Muscle of arm (tissue), 12 donors: Measurements from ENCODE around the gene HNRNPH3. TPM values are rescaled to one million over a fixed set of nuclear protein-coding genes. Genes with fewer than 3 reads are reported as not detected.
"Not testable (repeated sequence)": the region's sequence is repeated elsewhere in the genome, so short reads cannot be mapped to it uniquely, and the experiment has no call there.

Source experiments
- DNase-seq: peaks from one replicate; pipeline ENCODE4 v3.0.0-alpha.2; 2013
- polyA plus RNA-seq, 12 donors: library from polyadenylated mRNA; unstranded; fragments of 120-200 nt; gene quantifications; one replicate each; pipeline ENCODE4 v1.2.1, GENCODE V29; 2013; ENCODE audit not compliant: insufficient read length in 12 of 12

The HNRNPH3 gene
- polyA plus RNA-seq, 12 donors = 159 to 304 (median 211) TPM; not detected in 1

GRCh38 chr10:68324396-68324795, 7.5 kb upstream of the HNRNPH3 start:
- not testable (repeated sequence) for DNase-seq

GRCh38 chr10:68327889-68328786, 3.7 kb upstream of the HNRNPH3 start:
- DNase-seq = peak; percentile 57

- no peak for DNase-seq
These were observed 2.4 kb upstream of the HNRNPH3 start for GRCh38 chr10:68329506-68329861.

GRCh38 chr10:68330852-68331454, 911 bp upstream of the HNRNPH3 start:
- peak; percentile 63 for DNase-seq

GRCh38 chr10:68332259-68333057, 594 bp downstream of the HNRNPH3 start, which contains the start of gene PBLD:
TSS of gene PBLD (minus strand) at chr10:68332928. CDS start at chr10:68306844, 26,084 bp downstream.
- DNase-seq = peak; percentile 86

GRCh38 chr10:68333058-68333395, 1.2 kb downstream of the HNRNPH3 start:
- peak; percentile 30 for DNase-seq

- no peak for DNase-seq
These were observed 1.9 kb downstream of the HNRNPH3 start for GRCh38 chr10:68333440-68334431.

- no peak for DNase-seq
These were observed 3.0 kb downstream of the HNRNPH3 start for GRCh38 chr10:68334672-68335467.

GRCh38 chr10:68336754-68337351, 5.0 kb downstream of the HNRNPH3 start:
- DNase-seq = no peak

GRCh38 chr10:68340358-68341080, 8.7 kb downstream of the HNRNPH3 start:
- DNase-seq = no peak

GRCh38 chr10:68342909-68343516, 11.1 kb downstream of the HNRNPH3 start:
- no peak for DNase-seq

- no peak for DNase-seq
These were observed 13.8 kb downstream of the HNRNPH3 start for GRCh38 chr10:68345621-68346020.

GRCh38 chr10:68346774-68347173, 14.9 kb downstream of the HNRNPH3 start:
- no peak for DNase-seq

GRCh38 chr10:68348265-68348741, 16.4 kb downstream of the HNRNPH3 start:
- no peak for DNase-seq

- no peak for DNase-seq
These were observed 21.7 kb downstream of the HNRNPH3 start for GRCh38 chr10:68353537-68353936.

- no peak for DNase-seq
These were observed 27.3 kb downstream of the HNRNPH3 start for GRCh38 chr10:68359189-68359588.

- no peak for DNase-seq
These were observed 30.7 kb downstream of the HNRNPH3 start for GRCh38 chr10:68362590-68362989.

- DNase-seq = peak; percentile 11
These were observed 32.4 kb downstream of the HNRNPH3 start for GRCh38 chr10:68364101-68364886.
